Measurements from ENCODE around the gene BCCIP. TPM values are rescaled to one million over a fixed set of nuclear protein-coding genes. Genes with fewer than 3 reads are reported as not detected.
A peak's percentile ranks its signal among the peaks of the same experiment; 100 is the strongest.

The BCCIP gene
- total RNA-seq, 4 donors from 2014 or later, result 36.8 to 53.2 (median 46.3) TPM

- peak; percentile 57 for DNase-seq (ENCODE audit: extremely low spot score)
- Histone ChIP-seq H3K4me1 (peaks cover 0 to 9% (median 4%) of the 10 kb centered on the region in 4 donors), H3K27me3 (no peaks in the 10 kb centered on the region), H3K4me3 (no peak overlapping the region), H3K36me3 (peaks cover 27 to 84% (median 65%) of the 10 kb centered on the region in 4 donors), H3K27ac (replicated peaks in 1 of 4) (no peak overlapping the region), H3K9me3 (no peaks in the 10 kb centered on the region)
- no peak for TF ChIP-seq POLR2AphosphoS5 (IDR thresholded peaks at IDR 0.05)
- TF ChIP-seq CTCF (IDR thresholded peaks at IDR 0.05), result no peak
- no peak for TF ChIP-seq POLR2A (IDR thresholded peaks at IDR 0.05; ENCODE audit: low read depth)
- TF ChIP-seq EP300 (IDR thresholded peaks at IDR 0.05), result no peak
- intact Hi-C loops (cut with DNase I), result no loop called here
- WGBS, result 83% methylated on average over 7 of the region's 7 CpGs
Observed at GRCh38 chr10:125849448-125849847, 26.1 kb downstream of the BCCIP start.

DNA sequence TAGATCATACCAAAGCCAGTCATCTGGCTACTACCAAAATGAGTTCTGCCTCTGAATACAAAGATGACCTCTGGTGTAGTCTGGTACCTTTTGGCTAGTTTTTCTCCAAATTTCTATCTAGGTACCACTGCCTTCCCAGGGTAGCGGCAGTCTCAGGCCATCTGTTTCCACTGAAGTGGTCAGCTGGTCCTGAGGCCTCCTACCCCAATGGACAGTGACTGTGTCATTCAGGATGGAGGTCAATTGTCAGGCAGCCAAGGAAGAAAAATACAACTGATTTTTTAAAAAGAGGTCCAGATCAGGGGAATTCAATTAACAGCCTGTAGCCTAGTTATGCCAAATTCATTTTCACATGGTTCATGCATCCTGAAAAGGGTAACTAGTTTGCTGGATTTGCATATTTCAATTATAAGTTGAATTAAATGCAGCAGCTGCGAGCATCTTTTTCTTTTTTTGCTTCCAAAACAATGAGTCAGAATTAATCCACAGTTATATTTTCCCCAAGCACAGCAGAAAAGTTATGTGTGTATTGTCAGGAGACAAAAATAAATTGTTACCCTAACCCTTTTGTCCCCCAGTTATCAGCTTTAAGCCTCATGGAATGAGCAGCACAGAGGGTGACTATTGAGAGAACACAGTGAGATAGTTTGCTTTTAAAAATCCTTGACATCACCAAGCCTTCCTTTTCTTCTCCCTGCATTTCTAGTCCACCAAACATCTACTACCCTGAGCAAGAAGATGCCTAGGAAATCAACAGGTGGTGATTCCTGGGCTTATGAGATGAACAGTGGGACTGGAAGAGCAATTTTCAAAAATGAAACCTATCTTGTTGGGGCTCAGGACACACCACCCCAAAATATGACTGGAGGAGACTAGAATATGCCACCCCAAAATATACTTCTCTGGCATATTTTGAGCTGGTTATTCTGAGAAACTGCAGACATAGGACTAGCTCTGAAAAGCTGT is 27.7 kb downstream of the BCCIP start:
- Histone ChIP-seq H3K27ac (replicated peaks in 1 of 4) (no peak overlapping the region), H3K27me3 (no peaks in the 10 kb centered on the region), H3K9me3 (no peaks in the 10 kb centered on the region), H3K4me3 (no peak overlapping the region), H3K4me1 (no peaks in the 10 kb centered on the region), H3K36me3 (peaks cover 27 to 86% (median 58%) of the 10 kb centered on the region in 4 donors)
- DNase-seq (ENCODE audit: extremely low spot score), result peak; percentile 34
- WGBS, result 98% methylated on average over 2 of the region's 2 CpGs
- intact Hi-C loops (cut with DNase I), result no loop called here
- no peak for TF ChIP-seq EP300 (IDR thresholded peaks at IDR 0.05)
- TF ChIP-seq POLR2AphosphoS5 (IDR thresholded peaks at IDR 0.05), result no peak
- TF ChIP-seq POLR2A (IDR thresholded peaks at IDR 0.05; ENCODE audit: low read depth), result no peak
- no peak for TF ChIP-seq CTCF (IDR thresholded peaks at IDR 0.05)

- intact Hi-C loops (cut with DNase I), result no loop called here
- Histone ChIP-seq H3K27ac (replicated peaks in 1 of 4) (no peak overlapping the region), H3K9me3 (no peaks in the 10 kb centered on the region), H3K4me3 (no peak overlapping the region), H3K4me1 (no peaks in the 10 kb centered on the region), H3K36me3 (peaks cover 23 to 86% (median 58%) of the 10 kb centered on the region in 4 donors), H3K27me3 (no peaks in the 10 kb centered on the region)
- WGBS, result 94% methylated on average over 7 of the region's 7 CpGs
- TF ChIP-seq POLR2A (IDR thresholded peaks at IDR 0.05; ENCODE audit: low read depth) (no peak), POLR2AphosphoS5 (IDR thresholded peaks at IDR 0.05) (no peak), EP300 (IDR thresholded peaks at IDR 0.05) (no peak), CTCF (IDR thresholded peaks at IDR 0.05) (no peak)
- DNase-seq (ENCODE audit: extremely low spot score), result no peak
Observed at GRCh38 chr10:125852487-125852886, 29.1 kb downstream of the BCCIP start.

DNA sequence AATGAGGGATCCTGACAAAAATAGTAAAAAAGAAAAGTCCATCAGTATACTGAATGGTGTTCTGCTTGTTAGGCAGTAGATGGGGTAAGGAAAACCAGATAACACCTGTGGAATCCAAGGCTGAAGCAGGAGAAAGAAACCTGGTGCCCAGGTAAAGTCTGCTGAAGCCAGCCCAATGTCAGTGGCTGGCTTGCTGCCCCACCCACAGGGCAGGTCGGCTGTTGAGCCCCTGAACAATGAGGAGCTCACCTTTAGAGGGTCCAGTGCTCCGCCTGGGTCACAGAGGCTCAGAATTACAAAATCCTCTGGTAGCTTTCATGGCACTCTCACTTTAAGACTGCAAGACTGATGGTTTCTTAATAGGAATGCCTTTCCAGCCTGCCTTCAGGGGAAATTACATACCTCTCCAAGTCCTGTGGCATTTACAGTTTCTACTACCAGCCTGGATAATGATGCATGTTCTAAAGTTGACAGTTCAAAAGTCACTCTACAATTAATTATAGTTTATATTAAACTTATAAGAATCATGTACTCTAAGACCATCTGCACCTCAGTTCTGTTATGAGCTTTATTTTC is 33.9 kb downstream of the BCCIP start:
- Histone ChIP-seq H3K4me3 (no peak overlapping the region), H3K27ac (replicated peaks in 1 of 4) (no peak overlapping the region), H3K36me3 (peaks cover 21 to 72% (median 42%) of the 10 kb centered on the region in 4 donors), H3K4me1 (no peaks in the 10 kb centered on the region), H3K27me3 (no peaks in the 10 kb centered on the region), H3K9me3 (no peaks in the 10 kb centered on the region)
- intact Hi-C loops (cut with DNase I), result no loop called here
- TF ChIP-seq EP300 (IDR thresholded peaks at IDR 0.05), result no peak
- TF ChIP-seq POLR2A (IDR thresholded peaks at IDR 0.05; ENCODE audit: low read depth), result no peak
- no peak for TF ChIP-seq CTCF (IDR thresholded peaks at IDR 0.05)
- no peak for TF ChIP-seq POLR2AphosphoS5 (IDR thresholded peaks at IDR 0.05)
- WGBS, result 81% methylated on average over 2 of the region's 2 CpGs
- DNase-seq (ENCODE audit: extremely low spot score), result peak; percentile 31

Measured in esophagus muscularis mucosa (tissue), 4 donors.